K562 (cell line): ENCODE measurements around the gene NDOR1. TPM values are rescaled to one million over a fixed set of nuclear protein-coding genes. Genes with fewer than 3 reads are reported as not detected.

ENCODE experiments used
- ATF1 ChIP-seq, 2 experiments: fragments of 450-650 bp in 1 of 2; IDR thresholded peaks; 2 replicates each; pipeline ENCODE4 v1.6.1; 2016; ENCODE audit warnings: missing compliant biosample characterization in 1 of 2, missing genetic modification characterization in 1 of 2
- FOXA1 ChIP-seq: fragments of 450-650 bp; IDR thresholded peaks from 2 replicates; pipeline ENCODE4 v1.6.1; 2016; ENCODE audit warnings: mild to moderate bottlenecking, borderline replicate concordance
- FOXM1 ChIP-seq, 2 experiments: fragments of 450-650 bp in 1 of 2; sonication (generic) in 1 of 2; formaldehyde crosslinking in 1 of 2; IDR thresholded peaks; 2 replicates each; pipeline versions ENCODE4 v1.6.1 to v1.9.0; 2017 to 2022; ENCODE audit warnings: low read depth in 2 of 2, mild to moderate bottlenecking in 2 of 2, missing genetic modification reagents in 1 of 2, moderate library complexity in 1 of 2
- HDAC8 ChIP-seq: fragments of 450-650 bp; IDR thresholded peaks from 2 replicates; pipeline ENCODE4 v1.6.1; 2016; ENCODE audit warnings: mild to moderate bottlenecking, missing genetic modification characterization, moderate library complexity, missing compliant biosample characterization
- RBM15 ChIP-seq: fragments of 200-400 bp; formaldehyde crosslinking; IDR thresholded peaks from 2 replicates; pipeline ENCODE4 v1.6.1; 2018; ENCODE audit warnings: mild to moderate bottlenecking, low read length, moderate library complexity; ENCODE audit not compliant: insufficient read depth
- RHOXF2B ChIP-seq: fragments of 250-450 bp; sonication (Bioruptor Pico); conservative IDR thresholded peaks from 2 replicates; pipeline ENCODE4 v1.5.1; 2021
- SIN3B ChIP-seq: fragments of 450-650 bp; IDR thresholded peaks from 2 replicates; pipeline ENCODE4 v1.6.1; 2017; ENCODE audit warnings: low read depth, mild to moderate bottlenecking, moderate library complexity
- SMAD2 ChIP-seq: fragments of 150-350 bp; IDR thresholded peaks from 2 replicates; pipeline ENCODE4 v1.6.1; 2014; ENCODE audit warnings: low read depth, mild to moderate bottlenecking, low read length
- SMARCB1 ChIP-seq: IDR thresholded peaks from 2 replicates; pipeline ENCODE4 v1.6.1; 2011; ENCODE audit warnings: improper control_type of control experiment, low read depth; ENCODE audit not compliant: insufficient read length
- USF1 ChIP-seq: sonication (generic); formaldehyde crosslinking; IDR thresholded peaks from 2 replicates; pipeline ENCODE4 v1.9.0; 2022; ENCODE audit warnings: mild to moderate bottlenecking, missing genetic modification reagents
- ZNF277 ChIP-seq: fragments of 250-450 bp; sonication (Bioruptor Pico); IDR thresholded peaks from 2 replicates; pipeline ENCODE4 v1.8.0; 2022; ENCODE audit warnings: inconsistent platforms, mild to moderate bottlenecking, moderate library complexity, borderline replicate concordance
- ZNF316 ChIP-seq: fragments of 450-650 bp; IDR thresholded peaks from 2 replicates; pipeline ENCODE4 v1.6.1; 2016
- ZNF444 ChIP-seq: fragments of 250-450 bp; sonication (Bioruptor Pico); IDR thresholded peaks from 2 replicates; pipeline ENCODE4 v1.4.0; 2020; ENCODE audit warnings: mild to moderate bottlenecking, moderate library complexity
- polyA plus RNA-seq, 8 experiments: library from polyadenylated mRNA; depleted of rRNA in 4 of 8; stranded (reverse) in 5 of 8; unstranded in 3 of 8; fragments of >200 nt; fragmentation: Nextera tagmentation in 2 of 8; fragmentation: Illumina TruSeq in 1 of 8; extraction: Ambion mirVana in 2 of 8; extraction: Trizol in 1 of 8; gene quantifications; 2 replicates each; pipeline versions ENCODE4 v1.2.1 to v1.2.3, GENCODE V29; 2011 to 2014; ENCODE audit warnings: inconsistent platforms in 1 of 8, missing spikeins in 1 of 8
- total RNA-seq, 7 experiments: library from RNA; depleted of rRNA in 6 of 7; stranded (reverse); fragments of >200 nt in 6 of 7; fragmentation: Illumina TruSeq in 2 of 7; extraction: Trizol in 2 of 7; gene quantifications; 2 replicates each; pipeline versions ENCODE4 v1.2.1 to v1.2.3, GENCODE V29; 2011 to 2021; ENCODE audit warnings: low replicate concordance in 1 of 7

NDOR1 gene
- total and polyA plus RNA-seq, 9 of the 15 experiments (the other 6 are each of a cell fraction or from before 2014, with no cell fraction given) = 0.06 to 36.9 (median 6.9) TPM

- TF ChIP-seq ZNF277 (CRISPR knock-in tag) (no peak), SMAD2 (no peak), ATF1 (CRISPR knock-in tag; IDR thresholded peaks at IDR 0.05) (no peak), ATF1 (tag; IDR thresholded peaks at IDR 0.05) (no peak), FOXA1 (no peak), SIN3B (no peak), SMARCB1 (no peak), RBM15 (no peak), USF1 (CRISPR knock-in tag) (no peak), ZNF444 (no peak), ZNF316 (peak; percentile 53; the same call in 1 of the 2 replicates), FOXM1 (IDR thresholded peaks at IDR 0.05; ENCODE audit: low read depth) (no peak), FOXM1 (CRISPR knock-in tag; IDR thresholded peaks at IDR 0.05; ENCODE audit: low read depth) (no peak), HDAC8 (tag) (no peak), RHOXF2B (no peak)
These were observed 24.6 kb downstream of the NDOR1 start (continued) for GRCh38 chr9:137229903-137230704.
